ENCODE measurements around the gene SLIT1. TPM values are rescaled to one million over a fixed set of nuclear protein-coding genes. Genes with fewer than 3 reads are reported as not detected.

SLIT1 gene
- total and polyA plus RNA-seq, 2 of the 8 experiments (the other 6 are each of a cell fraction or from before 2014, with no cell fraction given), result 0.70 to 0.88 TPM

DNA sequence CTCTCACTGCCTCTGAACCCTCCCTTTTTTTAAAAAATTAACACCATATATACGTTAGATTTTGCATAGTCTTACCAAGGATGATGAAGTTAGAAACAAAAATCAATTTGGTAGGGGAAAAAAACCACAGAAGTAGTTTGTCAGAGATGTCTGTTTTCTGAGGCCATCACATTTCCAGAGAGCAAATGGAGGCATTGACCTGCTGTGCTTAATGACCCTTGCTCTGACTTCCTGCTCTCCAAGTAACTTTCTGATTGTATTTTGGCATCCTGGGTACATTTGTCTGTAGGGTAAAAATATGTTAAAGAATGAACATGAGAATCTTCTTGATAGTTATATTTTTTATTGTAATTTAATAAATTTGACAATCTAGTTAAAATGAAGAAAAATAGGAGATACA is 213.5 kb downstream of the SLIT1 start:
- Histone ChIP-seq H3K56ac (replicated peaks; ENCODE audit: insufficient read length, low read depth, low read length) (no peak overlapping the region), H2BK12ac (ENCODE audit: low read depth, low read length) (no peak overlapping the region), H3K79me1 (ENCODE audit: low read depth, low read length) (no peaks in the 10 kb centered on the region), H3K9ac (replicated peaks in 1 of 4; ENCODE audit: extremely low read depth in 1 of 4, low read depth in 3 of 4, low read length in 3 of 4) (no peak overlapping the region), H2BK5ac (ENCODE audit: low read depth, low read length) (no peak overlapping the region), H3K4me2 (ENCODE audit: insufficient read depth in 1 of 2, low read depth in 2 of 2, low read length in 2 of 2) (no peak overlapping the region), H3K4me1 (replicated peaks in 1 of 4; ENCODE audit: control insufficient read depth in 3 of 4, insufficient read depth in 4 of 4, low read length in 3 of 4) (no peaks in the 10 kb centered on the region), H3K23ac (ENCODE audit: insufficient read length) (no peak overlapping the region), H3K36me3 (ENCODE audit: control insufficient read depth in 2 of 4, insufficient read depth in 4 of 4, low read length in 3 of 4) (no peaks in the 10 kb centered on the region), H2BK15ac (ENCODE audit: low read length) (no peak overlapping the region), H3K4ac (replicated peaks; ENCODE audit: insufficient read length, low read depth, low read length) (no peak overlapping the region), H3K27me3 (replicated peaks in 1 of 4; ENCODE audit: control insufficient read depth in 3 of 4, extremely low read depth in 1 of 4, insufficient read depth in 3 of 4, low read length in 3 of 4) (no peaks in the 10 kb centered on the region), H3K23me2 (ENCODE audit: low read depth, low read length) (no peaks in the 10 kb centered on the region), H2AK5ac (ENCODE audit: low read depth, low read length) (no peak overlapping the region), H2BK120ac (replicated peaks; ENCODE audit: low read depth, low read length) (no peak overlapping the region), H2AFZ (ENCODE audit: low read length) (no peak overlapping the region), H3K4me3 (ENCODE audit: extremely low read depth in 1 of 4, insufficient read depth in 2 of 4, low read depth in 3 of 4, low read length in 4 of 4) (no peak overlapping the region), H3K14ac (ENCODE audit: insufficient read length) (no peak overlapping the region), H3K79me2 (ENCODE audit: control insufficient read depth in 1 of 2, insufficient read depth in 2 of 2, low read length in 2 of 2) (no peaks in the 10 kb centered on the region), H4K5ac (ENCODE audit: insufficient read length, low read depth, low read length) (no peak overlapping the region), H4K20me1 (replicated peaks in 1 of 2; ENCODE audit: control insufficient read depth in 1 of 2, insufficient read depth in 2 of 2, low read length in 2 of 2) (no peaks in the 10 kb centered on the region), H4K91ac (replicated peaks; ENCODE audit: insufficient read length, low read length) (no peak overlapping the region), H3K9me3 (ENCODE audit: insufficient read depth in 2 of 2, low read depth in 1 of 2, low read length in 1 of 2) (no peaks in the 10 kb centered on the region), H3K18ac (ENCODE audit: extremely low read depth, low read length) (no peak overlapping the region), H2BK20ac (ENCODE audit: low read length) (no peak overlapping the region), H4K8ac (ENCODE audit: extremely low read depth, insufficient read depth, low read length) (no peak overlapping the region), H3K27ac (ENCODE audit: low read depth, low read length) (no peak overlapping the region)
- FAIRE-seq, result no peak
- no peak for DNase-seq (ENCODE audit: low read depth in 1 of 2, low spot score in 2 of 2)
- 86% methylated on average over 1 of the region's 1 CpG; no CpG with 5 or more reads in 1 of the 2 experiments for WGBS, 2 experiments (ENCODE audit: extremely low coverage in 1 of 2, insufficient coverage in 1 of 2, insufficient read length in 1 of 2, insufficient replicate concordance in 2 of 2, low coverage in 1 of 2, low lambda C conversion rate in 2 of 2, missing lambda C conversion rate in 1 of 2)
- TF ChIP-seq EZH2 (IDR thresholded peaks at IDR 0.05; ENCODE audit: low read depth, low read length, severe bottlenecking), result no peak
- no peak for TF ChIP-seq FOSL1 (IDR thresholded peaks at IDR 0.05; ENCODE audit: insufficient read depth, low read depth, low read length)
- no peak for TF ChIP-seq TBP (IDR thresholded peaks at IDR 0.05; ENCODE audit: low read depth, low read length)
- no peak for TF ChIP-seq BRCA1 (IDR thresholded peaks at IDR 0.05; ENCODE audit: low read depth, low read length)
- TF ChIP-seq KDM1A (IDR thresholded peaks at IDR 0.05; ENCODE audit: borderline replicate concordance, low read length), result no peak
- TF ChIP-seq SUZ12 (IDR thresholded peaks at IDR 0.05; ENCODE audit: low read length), result no peak
- TF ChIP-seq ASH2L (IDR thresholded peaks at IDR 0.05; ENCODE audit: low read length), result no peak
- TF ChIP-seq CEBPB (IDR thresholded peaks at IDR 0.05; ENCODE audit: low read depth, low read length), result no peak
- TF ChIP-seq, protein P1, sequence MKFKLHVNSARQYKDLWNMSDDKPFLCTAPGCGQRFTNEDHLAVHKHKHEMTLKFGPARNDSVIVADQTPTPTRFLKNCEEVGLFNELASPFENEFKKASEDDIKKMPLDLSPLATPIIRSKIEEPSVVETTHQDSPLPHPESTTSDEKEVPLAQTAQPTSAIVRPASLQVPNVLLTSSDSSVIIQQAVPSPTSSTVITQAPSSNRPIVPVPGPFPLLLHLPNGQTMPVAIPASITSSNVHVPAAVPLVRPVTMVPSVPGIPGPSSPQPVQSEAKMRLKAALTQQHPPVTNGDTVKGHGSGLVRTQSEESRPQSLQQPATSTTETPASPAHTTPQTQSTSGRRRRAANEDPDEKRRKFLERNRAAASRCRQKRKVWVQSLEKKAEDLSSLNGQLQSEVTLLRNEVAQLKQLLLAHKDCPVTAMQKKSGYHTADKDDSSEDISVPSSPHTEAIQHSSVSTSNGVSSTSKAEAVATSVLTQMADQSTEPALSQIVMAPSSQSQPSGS (IDR thresholded peaks at IDR 0.05; ENCODE audit: low read length), result no peak
- TF ChIP-seq JUN (IDR thresholded peaks at IDR 0.05; ENCODE audit: low read depth, low read length), result no peak
- no peak for TF ChIP-seq SP4 (IDR thresholded peaks at IDR 0.05; ENCODE audit: low read length)
- ChIA-PET POLR2A (ENCODE audit: partially characterized antibody) (no interaction called here), CTCF (ENCODE audit: partially characterized antibody) (no interaction called here)

Data from H1 (cell line).